Body of pancreas (tissue), 4 donors: ENCODE measurements around the gene P2RX3. TPM values are rescaled to one million over a fixed set of nuclear protein-coding genes. Genes with fewer than 3 reads are reported as not detected.

Experiments used
- ATAC-seq: fragments of 150-250 bp; one replicate; pipeline ENCODE4 v1.9.1; 2016
- DNase-seq, 4 donors: peaks; one replicate each; pipeline ENCODE4 v3.0.0-alpha.2; 2019
- H3K27ac ChIP-seq, 4 donors: fragments of 200-600 bp; sonication (generic); 1 replicate in 3 of 4; 2 replicates in 1 of 4; pipeline versions ENCODE4 v1.5.1 to v1.6.1; 2016 to 2019; ENCODE audit warnings: mild to moderate bottlenecking in 1 of 4, mixed read lengths in 1 of 4, moderate library complexity in 1 of 4
- H3K27me3 ChIP-seq, 2 donors: fragments of 200-600 bp; sonication (generic); one replicate each; pipeline ENCODE4 v1.6.0; 2016; ENCODE audit warnings: mild to moderate bottlenecking in 1 of 2
- H3K36me3 ChIP-seq, 2 donors: fragments of 200-600 bp; sonication (generic); replicated peaks in 1 of 2; 2 replicates each; pipeline ENCODE4 v1.5.1; 2016; ENCODE audit warnings: low read depth in 2 of 2; ENCODE audit not compliant: insufficient read depth in 1 of 2
- H3K4me1 ChIP-seq: fragments of 200-600 bp; sonication (generic); one replicate; pipeline ENCODE4 v1.6.0; 2016
- H3K4me3 ChIP-seq, 2 donors: fragments of 200-600 bp; sonication (generic); 1 replicate in 1 of 2; 2 replicates in 1 of 2; pipeline ENCODE4 v1.5.1; 2016 to 2019
- H3K9me3 ChIP-seq, 3 donors: fragments of 200-600 bp; sonication (generic); 1 replicate in 2 of 3; 2 replicates in 1 of 3; pipeline ENCODE4 v1.5.1; 2016
- POLR2A ChIP-seq, 3 donors: fragments of 450-650 bp; IDR thresholded peaks; one replicate each; pipeline ENCODE4 v1.6.1; 2016; ENCODE audit warnings: antibody characterized with exemption in 3 of 3, mild to moderate bottlenecking in 2 of 3
- WGBS, 2 donors: methylation state at CpG; one replicate each; pipeline ENCODE4 v1.1.5; 2017; 5-methylcytosine and 5-hydroxymethylcytosine counted together
- intact Hi-C: fragments of 100-400 bp; cut with DNase I; formaldehyde crosslinking; loops from one replicate; pipeline ENCODE4 v1.15.1; 2023
- total RNA-seq, 2 donors: library from RNA; depleted of rRNA; stranded (reverse); fragments of >200 nt; gene quantifications; one replicate each; pipeline ENCODE4 v1.1.0, GENCODE V29; 2016
- TF ChIP-seq, protein P1 (sequence below), 7 experiments: fragments of 450-650 bp in 4 of 7; fragments of 200-600 bp in 3 of 7; sonication (generic) in 3 of 7; IDR thresholded peaks; one replicate each; pipeline ENCODE4 v1.5.1; 2016 to 2019; ENCODE audit warnings: antibody characterized with exemption in 7 of 7

The P2RX3 gene
- total RNA-seq, 2 donors from 2014 or later, result not detected

DNA sequence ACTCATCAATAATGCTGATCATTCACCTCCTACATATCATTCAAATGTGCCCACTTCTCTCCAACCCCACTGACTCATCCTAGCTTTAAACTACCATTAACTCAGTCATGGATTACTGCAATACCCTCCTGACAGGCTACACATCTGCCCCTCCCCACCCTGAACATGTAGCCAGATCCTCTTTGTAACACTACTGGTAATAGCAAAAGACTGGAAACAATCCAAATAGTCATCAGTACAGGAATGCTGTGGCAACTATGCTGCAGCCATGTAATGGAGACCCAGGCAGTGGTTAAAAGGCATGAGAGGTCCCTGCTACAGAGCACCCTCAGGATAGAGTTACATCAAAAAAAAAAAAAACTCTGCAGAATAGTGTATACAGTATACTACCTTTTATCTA lies 72.1 kb downstream of the P2RX3 start:
- DNase-seq (no peak), ATAC-seq (no peak)
- Histone ChIP-seq H3K4me3 (no peak overlapping the region), H3K36me3 (peaks cover 0 to 3% of the 10 kb centered on the region in 2 donors), H3K4me1 (no peaks in the 10 kb centered on the region), H3K27ac (no peak overlapping the region), H3K27me3 (no peaks in the 10 kb centered on the region), H3K9me3 (no peaks in the 10 kb centered on the region)
- intact Hi-C loops, result no loop called here
- TF ChIP-seq POLR2A (IDR thresholded peaks at IDR 0.05), result no peak

DNA sequence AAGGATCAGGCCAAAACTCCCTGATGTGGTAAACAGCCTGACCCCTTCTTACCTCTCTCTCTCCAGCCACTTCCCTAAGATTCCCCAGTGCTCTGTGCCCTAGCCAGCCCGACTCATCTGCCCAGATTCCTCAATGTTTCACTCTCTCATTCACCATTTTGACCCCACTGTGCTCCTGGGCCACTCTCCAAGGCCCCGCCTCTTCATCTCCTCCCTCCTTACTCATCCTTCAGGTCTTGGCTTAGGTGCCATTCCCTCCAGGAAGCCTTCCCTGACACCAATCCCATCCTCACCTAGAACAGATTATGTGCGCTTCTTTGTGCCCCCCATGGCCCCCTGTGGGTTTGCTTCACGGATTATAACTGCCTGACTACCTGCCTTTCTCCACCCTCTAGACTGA lies 75.5 kb downstream of the P2RX3 start:
- WGBS, 2 donors, result 83 to 86% methylated on average over 4 of the region's 4 CpGs
- H3K36me3 ChIP-seq, result peaks cover 0 to 10% of the 10 kb centered on the region in 2 donors

DNA sequence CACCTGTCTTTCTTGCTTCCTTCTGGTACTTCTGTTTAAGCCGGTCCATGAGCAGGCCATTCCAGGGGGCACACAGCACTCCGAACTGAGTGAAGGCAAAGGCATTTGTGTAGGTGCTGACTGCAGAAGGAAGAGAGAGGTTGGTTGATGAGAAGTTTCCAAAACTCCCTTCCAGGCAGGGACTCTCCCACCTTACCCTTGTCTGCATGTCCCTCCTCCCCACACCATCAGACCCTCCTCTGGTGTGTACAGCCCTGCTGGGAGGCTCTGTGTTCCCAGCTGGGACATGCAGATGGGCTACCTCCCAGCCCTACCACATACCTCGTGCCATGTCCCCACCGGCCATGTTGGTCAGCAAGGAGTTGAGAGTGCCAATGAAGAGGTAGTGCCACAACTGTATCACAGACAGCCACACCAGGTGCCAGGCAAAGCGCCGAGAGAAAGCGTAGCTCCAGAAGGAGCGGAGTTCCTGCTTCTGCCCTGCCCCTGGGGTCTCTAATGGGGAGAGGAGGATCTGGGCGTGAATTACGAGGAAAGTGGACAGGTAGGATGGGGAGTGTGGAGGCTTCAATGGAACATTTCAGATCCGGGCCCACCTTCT lies 76.6 kb downstream of the P2RX3 start:
- DNase-seq, result no peak
- H3K36me3 ChIP-seq, result peaks cover 0 to 7% of the 10 kb centered on the region in 2 donors
- intact Hi-C loops, result no loop called here
- TF ChIP-seq, protein P1, sequence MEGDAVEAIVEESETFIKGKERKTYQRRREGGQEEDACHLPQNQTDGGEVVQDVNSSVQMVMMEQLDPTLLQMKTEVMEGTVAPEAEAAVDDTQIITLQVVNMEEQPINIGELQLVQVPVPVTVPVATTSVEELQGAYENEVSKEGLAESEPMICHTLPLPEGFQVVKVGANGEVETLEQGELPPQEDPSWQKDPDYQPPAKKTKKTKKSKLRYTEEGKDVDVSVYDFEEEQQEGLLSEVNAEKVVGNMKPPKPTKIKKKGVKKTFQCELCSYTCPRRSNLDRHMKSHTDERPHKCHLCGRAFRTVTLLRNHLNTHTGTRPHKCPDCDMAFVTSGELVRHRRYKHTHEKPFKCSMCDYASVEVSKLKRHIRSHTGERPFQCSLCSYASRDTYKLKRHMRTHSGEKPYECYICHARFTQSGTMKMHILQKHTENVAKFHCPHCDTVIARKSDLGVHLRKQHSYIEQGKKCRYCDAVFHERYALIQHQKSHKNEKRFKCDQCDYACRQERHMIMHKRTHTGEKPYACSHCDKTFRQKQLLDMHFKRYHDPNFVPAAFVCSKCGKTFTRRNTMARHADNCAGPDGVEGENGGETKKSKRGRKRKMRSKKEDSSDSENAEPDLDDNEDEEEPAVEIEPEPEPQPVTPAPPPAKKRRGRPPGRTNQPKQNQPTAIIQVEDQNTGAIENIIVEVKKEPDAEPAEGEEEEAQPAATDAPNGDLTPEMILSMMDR (IDR thresholded peaks at IDR 0.05), result no peak
- no peak for TF ChIP-seq POLR2A (IDR thresholded peaks at IDR 0.05)
- ATAC-seq, result no peak
- no peaks in the 10 kb centered on the region for H3K27me3 ChIP-seq
- no peaks in the 10 kb centered on the region for H3K9me3 ChIP-seq
- no peak overlapping the region for H3K27ac ChIP-seq
- no peaks in the 10 kb centered on the region for H3K4me1 ChIP-seq
- no peak overlapping the region for H3K4me3 ChIP-seq
- 92 to 93% methylated on average over 11 of the region's 11 CpGs for WGBS, 2 donors

More for the DNA sequence above, 75.5 kb downstream of the P2RX3 start:
- H3K27me3 ChIP-seq, result no peaks in the 10 kb centered on the region
- TF ChIP-seq, protein P1 (IDR thresholded peaks at IDR 0.05), result no peak
- TF ChIP-seq POLR2A (IDR thresholded peaks at IDR 0.05), result no peak
- H3K27ac ChIP-seq, result no peak overlapping the region
- ATAC-seq (no peak), DNase-seq (no peak)
- H3K4me3 ChIP-seq, result no peak overlapping the region
- H3K4me1 ChIP-seq, result no peaks in the 10 kb centered on the region
- H3K9me3 ChIP-seq, result no peaks in the 10 kb centered on the region
- intact Hi-C loops, result no loop called here

DNA sequence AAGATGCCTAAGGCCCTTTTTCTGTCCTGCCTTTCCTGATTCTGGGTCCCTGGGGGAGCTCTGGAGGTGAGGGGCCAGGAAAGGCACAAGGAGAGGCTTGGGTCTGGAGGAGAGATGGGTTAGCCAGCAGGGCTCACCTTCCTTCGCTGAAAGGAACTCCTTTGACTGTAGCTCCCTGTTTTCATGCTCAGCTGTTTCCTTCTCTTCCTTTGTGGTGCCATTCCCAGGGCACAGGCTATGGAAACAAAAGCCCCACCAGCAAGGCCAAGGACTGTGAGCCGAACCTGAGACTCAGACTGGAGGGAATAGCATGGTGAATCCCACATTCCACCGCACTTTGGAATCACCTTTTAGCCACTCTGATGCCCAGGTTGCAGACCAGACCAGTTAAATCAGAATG lies 78.3 kb downstream of the P2RX3 start:
- intact Hi-C loops, result no loop called here
- no peaks in the 10 kb centered on the region for H3K4me1 ChIP-seq
- H3K36me3 ChIP-seq, result peaks cover 0 to 8% of the 10 kb centered on the region in 2 donors
- no peak for ATAC-seq
- no peak for TF ChIP-seq POLR2A (IDR thresholded peaks at IDR 0.05)
- TF ChIP-seq, protein P1 (IDR thresholded peaks at IDR 0.05), result no peak
- H3K27ac ChIP-seq, result no peak overlapping the region
- no peaks in the 10 kb centered on the region for H3K27me3 ChIP-seq
- H3K9me3 ChIP-seq, result no peaks in the 10 kb centered on the region
- DNase-seq, result no peak
- WGBS, 2 donors, result 81 to 82% methylated on average over 3 of the region's 3 CpGs
- H3K4me3 ChIP-seq, result no peak overlapping the region

DNA sequence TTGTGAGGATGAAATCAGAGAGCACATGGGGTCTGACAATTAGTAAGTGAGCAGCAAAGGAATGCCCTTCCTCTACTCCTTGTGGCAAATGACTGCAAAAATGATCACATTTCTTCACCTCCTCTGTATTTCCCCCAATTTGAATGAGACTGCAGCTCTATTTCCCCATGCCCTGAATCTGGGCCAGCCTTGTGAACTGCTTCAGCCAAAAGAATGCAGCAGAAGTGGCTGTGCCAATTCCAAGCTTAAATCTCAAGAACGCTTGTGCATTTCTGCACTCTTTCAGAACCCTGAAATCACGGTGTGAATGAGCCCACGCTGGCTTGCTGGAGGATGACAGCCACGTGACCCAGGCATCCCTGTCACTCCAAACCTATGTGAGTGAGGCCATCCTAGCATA lies 78.9 kb downstream of the P2RX3 start:
- TF ChIP-seq, protein P1 (IDR thresholded peaks at IDR 0.05), result no peak
- no peak for TF ChIP-seq POLR2A (IDR thresholded peaks at IDR 0.05)
- Histone ChIP-seq H3K36me3 (peaks cover 0 to 8% of the 10 kb centered on the region in 2 donors), H3K27ac (no peak overlapping the region), H3K27me3 (no peaks in the 10 kb centered on the region), H3K9me3 (no peaks in the 10 kb centered on the region), H3K4me3 (no peak overlapping the region), H3K4me1 (no peaks in the 10 kb centered on the region)
- intact Hi-C loops, result no loop called here
- WGBS, 2 donors, result 83 to 88% methylated on average over 4 of the region's 4 CpGs
- DNase-seq (peak in 1 of 4 donors; percentile 30), ATAC-seq (peak; percentile 18)
